ENCODE measurements around the gene DAZ4.
"Not testable (repeated sequence)": the region's sequence is repeated elsewhere in the genome, so short reads cannot be mapped to it uniquely, and the experiment has no call there.

DAZ4 gene, protein sequence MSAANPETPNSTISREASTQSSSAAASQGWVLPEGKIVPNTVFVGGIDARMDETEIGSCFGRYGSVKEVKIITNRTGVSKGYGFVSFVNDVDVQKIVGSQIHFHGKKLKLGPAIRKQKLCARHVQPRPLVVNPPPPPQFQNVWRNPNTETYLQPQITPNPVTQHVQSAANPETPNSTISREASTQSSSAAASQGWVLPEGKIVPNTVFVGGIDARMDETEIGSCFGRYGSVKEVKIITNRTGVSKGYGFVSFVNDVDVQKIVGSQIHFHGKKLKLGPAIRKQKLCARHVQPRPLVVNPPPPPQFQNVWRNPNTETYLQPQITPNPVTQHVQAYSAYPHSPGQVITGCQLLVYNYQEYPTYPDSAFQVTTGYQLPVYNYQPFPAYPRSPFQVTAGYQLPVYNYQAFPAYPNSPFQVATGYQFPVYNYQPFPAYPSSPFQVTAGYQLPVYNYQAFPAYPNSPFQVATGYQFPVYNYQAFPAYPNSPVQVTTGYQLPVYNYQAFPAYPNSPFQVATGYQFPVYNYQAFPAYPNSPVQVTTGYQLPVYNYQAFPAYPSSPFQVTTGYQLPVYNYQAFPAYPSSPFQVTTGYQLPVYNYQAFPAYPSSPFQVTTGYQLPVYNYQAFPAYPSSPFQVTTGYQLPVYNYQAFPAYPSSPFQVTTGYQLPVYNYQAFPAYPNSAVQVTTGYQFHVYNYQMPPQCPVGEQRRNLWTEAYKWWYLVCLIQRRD

DNA sequence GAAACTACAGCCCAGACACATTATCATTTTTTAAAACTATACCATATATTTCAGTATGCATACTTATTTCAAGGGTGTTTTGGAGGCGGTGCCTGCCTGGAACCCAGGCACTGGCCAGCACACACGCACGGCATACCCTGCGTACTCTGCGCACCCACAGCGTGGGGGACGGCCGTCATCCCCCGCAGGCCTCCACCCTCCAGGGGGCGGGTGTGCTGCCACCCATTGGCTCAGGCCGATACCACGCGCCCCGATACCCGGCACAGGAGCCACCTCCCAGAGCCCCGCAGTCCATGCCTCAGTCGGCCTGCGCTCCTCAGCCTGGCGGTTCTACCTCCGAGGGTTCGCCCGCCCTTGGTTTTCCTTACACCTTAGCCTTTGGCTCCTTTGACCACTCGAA, at the start of gene DAZ4:
DAZ4 (plus strand) TSS at position 301 of the 400 bp plus-strand sequence. CDS start 208 bp downstream, outside the sequence.
- not testable (repeated sequence) for DNase-seq

DNA sequence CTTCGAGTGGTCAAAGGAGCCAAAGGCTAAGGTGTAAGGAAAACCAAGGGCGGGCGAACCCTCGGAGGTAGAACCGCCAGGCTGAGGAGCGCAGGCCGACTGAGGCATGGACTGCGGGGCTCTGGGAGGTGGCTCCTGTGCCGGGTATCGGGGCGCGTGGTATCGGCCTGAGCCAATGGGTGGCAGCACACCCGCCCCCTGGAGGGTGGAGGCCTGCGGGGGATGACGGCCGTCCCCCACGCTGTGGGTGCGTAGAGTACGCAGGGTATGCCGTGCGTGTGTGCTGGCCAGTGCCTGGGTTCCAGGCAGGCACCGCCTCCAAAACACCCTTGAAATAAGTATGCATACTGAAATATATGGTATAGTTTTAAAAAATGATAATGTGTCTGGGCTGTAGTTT, 20.4 kb upstream of the DAZ4 start, which contains the start of gene DAZ3:
DAZ3 (minus strand) TSS at position 101 of the 400 bp plus-strand sequence. CDS start 208 bp downstream, outside the sequence.
- DNase-seq, result not testable (repeated sequence)

DNA sequence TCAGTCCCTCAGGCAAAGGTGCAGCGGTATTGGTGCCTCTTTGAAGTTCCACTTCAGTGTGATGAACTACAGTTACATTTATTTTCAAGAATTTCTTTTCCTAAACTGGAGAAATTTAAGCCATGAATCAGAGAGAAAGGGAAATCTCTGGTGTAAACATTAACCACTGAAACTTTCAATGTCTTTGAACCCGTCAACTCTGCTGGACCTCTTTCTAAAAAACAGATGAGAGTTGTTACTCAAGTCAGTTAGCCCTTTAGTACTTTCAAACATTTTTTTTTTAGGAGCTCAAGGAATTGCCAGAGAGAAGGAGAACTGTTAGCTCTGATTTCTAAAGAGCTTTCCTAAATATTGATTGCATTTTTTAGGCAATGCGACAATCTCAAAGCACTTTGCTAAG, 11.9 kb upstream of the DAZ4 start:
- DNase-seq, result not testable (repeated sequence)

DNA sequence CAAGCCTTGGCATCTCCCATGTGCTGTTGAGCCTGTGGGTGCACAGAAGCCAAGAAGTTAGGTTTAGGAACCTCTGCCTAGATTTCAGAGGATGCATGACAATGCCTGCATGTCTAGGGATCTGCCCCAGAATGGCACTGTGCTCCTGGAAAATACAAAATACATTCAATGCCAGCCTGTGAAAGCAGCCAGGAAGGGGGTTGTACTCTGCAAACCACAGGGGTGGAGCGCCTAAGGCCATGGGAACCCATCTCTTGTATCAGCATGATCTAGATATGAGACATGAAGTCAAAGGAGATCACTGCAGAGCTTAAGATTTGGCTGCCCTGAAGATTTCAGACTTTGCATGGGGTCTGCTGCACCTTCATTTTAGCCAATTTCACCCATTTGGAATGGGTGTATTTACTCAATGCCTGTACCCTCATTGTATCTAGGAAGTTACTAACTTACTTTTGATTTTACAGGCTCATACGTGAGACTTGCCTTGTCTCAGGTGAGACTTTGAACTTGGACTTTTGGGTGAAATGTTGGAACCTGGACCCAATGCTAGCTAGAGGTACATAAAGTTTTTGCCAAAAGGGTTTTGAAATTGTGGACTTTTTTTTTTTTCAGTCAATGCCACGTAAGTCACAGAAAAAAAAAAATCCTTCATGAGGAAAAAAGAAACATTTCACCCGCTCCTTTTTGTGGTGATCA, 9.4 kb upstream of the DAZ4 start:
- not testable (repeated sequence) for DNase-seq

DNA sequence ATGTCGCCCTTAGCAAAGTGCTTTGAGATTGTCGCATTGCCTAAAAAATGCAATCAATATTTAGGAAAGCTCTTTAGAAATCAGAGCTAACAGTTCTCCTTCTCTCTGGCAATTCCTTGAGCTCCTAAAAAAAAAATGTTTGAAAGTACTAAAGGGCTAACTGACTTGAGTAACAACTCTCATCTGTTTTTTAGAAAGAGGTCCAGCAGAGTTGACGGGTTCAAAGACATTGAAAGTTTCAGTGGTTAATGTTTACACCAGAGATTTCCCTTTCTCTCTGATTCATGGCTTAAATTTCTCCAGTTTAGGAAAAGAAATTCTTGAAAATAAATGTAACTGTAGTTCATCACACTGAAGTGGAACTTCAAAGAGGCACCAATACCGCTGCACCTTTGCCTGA, 8.7 kb upstream of the DAZ4 start:
- DNase-seq, result not testable (repeated sequence)
